HS-5 (cell line): Measurements from ENCODE around the gene N4BP2L2.

ENCODE experiments used
- DNase-seq: peaks from one replicate; pipeline ENCODE4 v3.0.0-alpha.2; 2012; ENCODE audit warnings: low read depth

The N4BP2L2 gene

GRCh38 chr13:32425158-32425557, 113.4 kb downstream of the N4BP2L2 start:
- no peak for DNase-seq

GRCh38 chr13:32423592-32423991, 115.0 kb downstream of the N4BP2L2 start:
- no peak for DNase-seq

- DNase-seq, result no peak
These were observed 118.7 kb downstream of the N4BP2L2 start for GRCh38 chr13:32419862-32420261.

GRCh38 chr13:32417995-32418394, 120.6 kb downstream of the N4BP2L2 start:
- DNase-seq, result no peak

- no peak for DNase-seq
These were observed 123.6 kb downstream of the N4BP2L2 start for GRCh38 chr13:32415019-32415418.

GRCh38 chr13:32414580-32414979, 124.0 kb downstream of the N4BP2L2 start:
- no peak for DNase-seq

GRCh38 chr13:32413284-32413683, 125.3 kb downstream of the N4BP2L2 start:
- no peak for DNase-seq

GRCh38 chr13:32409561-32410421, 128.8 kb downstream of the N4BP2L2 start:
- no peak for DNase-seq

GRCh38 chr13:32409001-32409313, 129.6 kb downstream of the N4BP2L2 start:
- no peak for DNase-seq

- no peak for DNase-seq
These were observed 130.1 kb downstream of the N4BP2L2 start for GRCh38 chr13:32408296-32409000.

GRCh38 chr13:32407854-32408253, 130.7 kb downstream of the N4BP2L2 start:
- no peak for DNase-seq

GRCh38 chr13:32403108-32403507, 135.5 kb downstream of the N4BP2L2 start:
- DNase-seq, result no peak

GRCh38 chr13:32391101-32391619, 147.4 kb downstream of the N4BP2L2 start:
- no peak for DNase-seq

- DNase-seq, result no peak
These were observed 148.1 kb downstream of the N4BP2L2 start for GRCh38 chr13:32390484-32390883.

GRCh38 chr13:32390048-32390447, 148.5 kb downstream of the N4BP2L2 start:
- no peak for DNase-seq

GRCh38 chr13:32385410-32385809, 153.2 kb downstream of the N4BP2L2 start:
- no peak for DNase-seq

GRCh38 chr13:32384702-32385101, 153.9 kb downstream of the N4BP2L2 start:
- no peak for DNase-seq

- DNase-seq, result no peak
These were observed 154.6 kb downstream of the N4BP2L2 start for GRCh38 chr13:32383836-32384618.
